Thoracic aorta (tissue), 2 donors: Measurements from ENCODE around the gene CEMIP2. TPM values are rescaled to one million over a fixed set of nuclear protein-coding genes. Genes with fewer than 3 reads are reported as not detected.
"Not testable (repeated sequence)": the region's sequence is repeated elsewhere in the genome, so short reads cannot be mapped to it uniquely, and the experiment has no call there.

ENCODE experiments used
- ATAC-seq: fragments of 150-250 bp; one replicate; pipeline ENCODE4 v1.8.0; 2017; ENCODE audit warnings: low read depth; ENCODE audit not compliant: insufficient number of reproducible peaks, low FRiP score
- DNase-seq: peaks from one replicate; pipeline ENCODE4 v3.0.0-alpha.2; 2020; ENCODE audit warnings: low spot score
- H3K27ac ChIP-seq, 2 donors: fragments of 200-600 bp; sonication (generic); 1 replicate in 1 of 2; 2 replicates in 1 of 2; pipeline ENCODE4 v1.5.1; 2016; ENCODE audit warnings: mild to moderate bottlenecking in 2 of 2, moderate library complexity in 2 of 2
- H3K27me3 ChIP-seq: fragments of 200-600 bp; sonication (generic); replicated peaks from 2 replicates; pipeline ENCODE4 v1.6.0; 2016; ENCODE audit warnings: mild to moderate bottlenecking; ENCODE audit not compliant: insufficient read depth
- H3K36me3 ChIP-seq: fragments of 200-600 bp; sonication (generic); one replicate; pipeline ENCODE4 v1.5.1; 2016
- H3K4me1 ChIP-seq, 2 donors: fragments of 200-600 bp; sonication (generic); 1 replicate in 1 of 2; 2 replicates in 1 of 2; pipeline versions ENCODE4 v1.5.1 to v1.6.0; 2016; ENCODE audit warnings: low read depth in 2 of 2, mild to moderate bottlenecking in 1 of 2; ENCODE audit not compliant: control insufficient read depth in 1 of 2
- H3K4me3 ChIP-seq: fragments of 200-600 bp; sonication (generic); 2 replicates; pipeline ENCODE4 v1.5.1; 2016; ENCODE audit warnings: mild to moderate bottlenecking
- H3K9me3 ChIP-seq: fragments of 200-600 bp; sonication (generic); 2 replicates; pipeline ENCODE4 v1.5.1; 2016
- CTCF ChIP-seq: fragments of 200-600 bp; sonication (generic); IDR thresholded peaks from one replicate; pipeline ENCODE4 v1.5.1; 2019; ENCODE audit warnings: antibody characterized with exemption
- total RNA-seq, 2 donors: library from RNA; depleted of rRNA; stranded (reverse); fragments of >200 nt; gene quantifications; one replicate each; pipeline versions ENCODE4 v1.1.0 to v1.2.3, GENCODE V29; 2016

Gene CEMIP2
- total RNA-seq, 2 donors from 2014 or later, result 69.7 to 218 TPM

- no peaks in the 10 kb centered on the region for H3K27me3 ChIP-seq
- no peak for DNase-seq
- H3K4me3 ChIP-seq, result no peak overlapping the region
- H3K36me3 ChIP-seq, result no peaks in the 10 kb centered on the region
- no peak for ATAC-seq
- TF ChIP-seq CTCF, result no peak
- no peak overlapping the region for H3K27ac ChIP-seq
- H3K9me3 ChIP-seq, result no peaks in the 10 kb centered on the region
- H3K4me1 ChIP-seq, result peaks cover 0 to 6% of the 10 kb centered on the region in 2 donors
Measured at GRCh38 chr9:71663931-71664459, 104.3 kb downstream of the CEMIP2 start.

GRCh38 chr9:71663216-71663615 is 105.1 kb downstream of the CEMIP2 start:
- no peak overlapping the region for H3K4me3 ChIP-seq
- no peaks in the 10 kb centered on the region for H3K9me3 ChIP-seq
- H3K36me3 ChIP-seq, result no peaks in the 10 kb centered on the region
- no peak for TF ChIP-seq CTCF
- H3K27me3 ChIP-seq, result no peaks in the 10 kb centered on the region
- DNase-seq, result no peak
- no peak for ATAC-seq
- H3K27ac ChIP-seq, result no peak overlapping the region
- peaks cover 0 to 6% of the 10 kb centered on the region in 2 donors for H3K4me1 ChIP-seq

- no peak for ATAC-seq
- no peak for TF ChIP-seq CTCF
- no peak for DNase-seq
Measured at GRCh38 chr9:71662082-71662481, 106.2 kb downstream of the CEMIP2 start.

GRCh38 chr9:71657276-71657675 is 111.0 kb downstream of the CEMIP2 start:
- not testable (repeated sequence) for H3K4me3 ChIP-seq, DNase-seq, H3K36me3 ChIP-seq, H3K27ac ChIP-seq, H3K9me3 ChIP-seq, H3K4me1 ChIP-seq, H3K27me3 ChIP-seq, ATAC-seq

More at GRCh38 chr9:71662082-71662481, 106.2 kb downstream of the CEMIP2 start:
- H3K9me3 ChIP-seq, result no peaks in the 10 kb centered on the region
- no peaks in the 10 kb centered on the region for H3K27me3 ChIP-seq
- H3K27ac ChIP-seq, result no peak overlapping the region
- no peaks in the 10 kb centered on the region for H3K36me3 ChIP-seq
- H3K4me3 ChIP-seq, result no peak overlapping the region
- peaks cover 0 to 6% of the 10 kb centered on the region in 2 donors for H3K4me1 ChIP-seq

- H3K4me3 ChIP-seq, result no peak overlapping the region
- no peaks in the 10 kb centered on the region for H3K36me3 ChIP-seq
- no peaks in the 10 kb centered on the region for H3K9me3 ChIP-seq
- no peak for TF ChIP-seq CTCF
- H3K4me1 ChIP-seq, result no peaks in the 10 kb centered on the region
- ATAC-seq (no peak), DNase-seq (no peak)
- H3K27me3 ChIP-seq, result no peaks in the 10 kb centered on the region
- no peak overlapping the region for H3K27ac ChIP-seq
Measured at GRCh38 chr9:71656496-71656895, 111.8 kb downstream of the CEMIP2 start.

GRCh38 chr9:71655778-71656177 is 112.5 kb downstream of the CEMIP2 start:
- Histone ChIP-seq H3K4me3 (no peak overlapping the region), H3K4me1 (no peaks in the 10 kb centered on the region), H3K27ac (no peak overlapping the region), H3K27me3 (no peaks in the 10 kb centered on the region), H3K36me3 (no peaks in the 10 kb centered on the region), H3K9me3 (no peaks in the 10 kb centered on the region)
- no peak for TF ChIP-seq CTCF
- ATAC-seq, result no peak
- no peak for DNase-seq
